DMS114 treated with DMSO at 0.1 percent for 48 hours (cell line): ENCODE results near the gene EGR1.

Experiments used
- DNase-seq: peaks from one replicate; lab custom pipeline; 2025; ENCODE audit not compliant: unreplicated experiment; lab: John Stamatoyannopoulos, UW

Gene EGR1

GRCh38 chr5:138465261-138466124 lies at the start of gene EGR1:
TSS of gene EGR1 (plus strand) at chr5:138465479. CDS start at chr5:138465762, 283 bp downstream.
- peak; percentile 92 for DNase-seq

- DNase-seq: no peak
Measured at GRCh38 chr5:138418444-138418843, 46.8 kb upstream of the EGR1 start.

- no peak for DNase-seq
Measured at GRCh38 chr5:138425079-138425478, 40.2 kb upstream of the EGR1 start.

GRCh38 chr5:138435943-138436342 lies 29.3 kb upstream of the EGR1 start:
- no peak for DNase-seq

- no peak for DNase-seq
Measured at GRCh38 chr5:138438003-138438723, 27.1 kb upstream of the EGR1 start.

- peak; percentile 41 for DNase-seq
Measured at GRCh38 chr5:138438724-138439476, 26.4 kb upstream of the EGR1 start, which contains the start of gene REEP2. TSS of gene REEP2 (plus strand) at chr5:138439057. CDS start at chr5:138439209, 152 bp downstream.

GRCh38 chr5:138439477-138440158 lies 25.7 kb upstream of the EGR1 start:
- DNase-seq: no peak

GRCh38 chr5:138440159-138441073 lies 24.9 kb upstream of the EGR1 start:
- no peak for DNase-seq

GRCh38 chr5:138441221-138441620 lies 24.1 kb upstream of the EGR1 start:
- no peak for DNase-seq

- no peak for DNase-seq
Measured at GRCh38 chr5:138444078-138444773, 21.1 kb upstream of the EGR1 start.

GRCh38 chr5:138444774-138445546 lies 20.3 kb upstream of the EGR1 start:
- DNase-seq: no peak

GRCh38 chr5:138445547-138446271 lies 19.6 kb upstream of the EGR1 start:
- DNase-seq: no peak

- no peak for DNase-seq
Measured at GRCh38 chr5:138448070-138448469, 17.2 kb upstream of the EGR1 start.

GRCh38 chr5:138448481-138449398 lies 16.5 kb upstream of the EGR1 start:
- no peak for DNase-seq

- DNase-seq: peak; percentile 86
Measured at GRCh38 chr5:138449501-138450239, 15.6 kb upstream of the EGR1 start.

GRCh38 chr5:138450971-138451370 lies 14.3 kb upstream of the EGR1 start:
- no peak for DNase-seq
